Measurements from ENCODE around the gene SPRY2.

SPRY2 gene

GRCh38 chr13:80299046-80299445 is 41.9 kb downstream of the SPRY2 start:
- no peak for TF ChIP-seq CTCF (IDR thresholded peaks at IDR 0.05; ENCODE audit: poor library complexity, severe bottlenecking)
- DNase-seq (ENCODE audit: low spot score) (no peak), ATAC-seq (ENCODE audit: low read depth) (no peak)
- Histone ChIP-seq H3K36me3 (ENCODE audit: low read depth) (no peaks in the 10 kb centered on the region), H3K4me1 (ENCODE audit: insufficient read depth, poor library complexity, severe bottlenecking) (no peaks in the 10 kb centered on the region), H3K9me3 (ENCODE audit: severe bottlenecking) (no peaks in the 10 kb centered on the region), H3K27me3 (ENCODE audit: insufficient read depth, poor library complexity, severe bottlenecking) (no peaks in the 10 kb centered on the region), H3K27ac (ENCODE audit: poor library complexity, severe bottlenecking) (no peak overlapping the region), H3K4me3 (ENCODE audit: severe bottlenecking) (no peak overlapping the region)

- H3K4me3 ChIP-seq (ENCODE audit: severe bottlenecking): no peak overlapping the region
- no peak overlapping the region for H3K27ac ChIP-seq (ENCODE audit: poor library complexity, severe bottlenecking)
- ATAC-seq (ENCODE audit: low read depth) (no peak), DNase-seq (ENCODE audit: low spot score) (no peak)
- TF ChIP-seq CTCF (IDR thresholded peaks at IDR 0.05; ENCODE audit: poor library complexity, severe bottlenecking): no peak
- no peaks in the 10 kb centered on the region for H3K27me3 ChIP-seq (ENCODE audit: insufficient read depth, poor library complexity, severe bottlenecking)
- H3K4me1 ChIP-seq (ENCODE audit: insufficient read depth, poor library complexity, severe bottlenecking): no peaks in the 10 kb centered on the region
- H3K36me3 ChIP-seq (ENCODE audit: low read depth): no peaks in the 10 kb centered on the region
- no peaks in the 10 kb centered on the region for H3K9me3 ChIP-seq (ENCODE audit: severe bottlenecking)
Observed at GRCh38 chr13:80297503-80297902, 43.4 kb downstream of the SPRY2 start.

- ATAC-seq (ENCODE audit: low read depth) (no peak), DNase-seq (ENCODE audit: low spot score) (no peak)
- no peak for TF ChIP-seq CTCF (IDR thresholded peaks at IDR 0.05; ENCODE audit: poor library complexity, severe bottlenecking)
- Histone ChIP-seq H3K4me3 (ENCODE audit: severe bottlenecking) (no peak overlapping the region), H3K9me3 (ENCODE audit: severe bottlenecking) (no peaks in the 10 kb centered on the region), H3K36me3 (ENCODE audit: low read depth) (no peaks in the 10 kb centered on the region), H3K27me3 (ENCODE audit: insufficient read depth, poor library complexity, severe bottlenecking) (no peaks in the 10 kb centered on the region), H3K4me1 (ENCODE audit: insufficient read depth, poor library complexity, severe bottlenecking) (no peaks in the 10 kb centered on the region), H3K27ac (ENCODE audit: poor library complexity, severe bottlenecking) (no peak overlapping the region)
Observed at GRCh38 chr13:80297094-80297493, 43.8 kb downstream of the SPRY2 start.

GRCh38 chr13:80296638-80297037 is 44.3 kb downstream of the SPRY2 start:
- ATAC-seq (ENCODE audit: low read depth) (no peak), DNase-seq (ENCODE audit: low spot score) (no peak)
- Histone ChIP-seq H3K36me3 (ENCODE audit: low read depth) (no peaks in the 10 kb centered on the region), H3K4me1 (ENCODE audit: insufficient read depth, poor library complexity, severe bottlenecking) (no peaks in the 10 kb centered on the region), H3K9me3 (ENCODE audit: severe bottlenecking) (no peaks in the 10 kb centered on the region), H3K27ac (ENCODE audit: poor library complexity, severe bottlenecking) (no peak overlapping the region), H3K4me3 (ENCODE audit: severe bottlenecking) (no peak overlapping the region), H3K27me3 (ENCODE audit: insufficient read depth, poor library complexity, severe bottlenecking) (no peaks in the 10 kb centered on the region)
- no peak for TF ChIP-seq CTCF (IDR thresholded peaks at IDR 0.05; ENCODE audit: poor library complexity, severe bottlenecking)

GRCh38 chr13:80290591-80290990 is 50.3 kb downstream of the SPRY2 start:
- Histone ChIP-seq H3K36me3 (ENCODE audit: low read depth) (no peaks in the 10 kb centered on the region), H3K4me3 (ENCODE audit: severe bottlenecking) (no peak overlapping the region), H3K27ac (ENCODE audit: poor library complexity, severe bottlenecking) (no peak overlapping the region), H3K27me3 (ENCODE audit: insufficient read depth, poor library complexity, severe bottlenecking) (no peaks in the 10 kb centered on the region), H3K4me1 (ENCODE audit: insufficient read depth, poor library complexity, severe bottlenecking) (no peaks in the 10 kb centered on the region), H3K9me3 (ENCODE audit: severe bottlenecking) (no peaks in the 10 kb centered on the region)
- DNase-seq (ENCODE audit: low spot score): no peak
- no peak for TF ChIP-seq CTCF (IDR thresholded peaks at IDR 0.05; ENCODE audit: poor library complexity, severe bottlenecking)
- no peak for ATAC-seq (ENCODE audit: low read depth)

All from RWPE2 (cell line).